PC-3 (cell line): ENCODE measurements around the gene C1orf198. TPM values are rescaled to one million over a fixed set of nuclear protein-coding genes. Genes with fewer than 3 reads are reported as not detected.

ENCODE experiments used
- ATAC-seq: fragments of 200-7000 bp; cut with Tn5 transposase; 2 replicates; pipeline ENCODE4 v1.9.1; 2020; ENCODE audit warnings: mild to moderate bottlenecking, moderate library complexity
- BruUV-seq: library from RNA; stranded (reverse); fragments of 400-500 nt; replicated peaks from 2 replicates; lab custom pipeline; 2021; lab: Mats Ljungman, UMichigan
- CTCF ChIA-PET: fragments of 300-600 bp; sonication (Branson Sonifier 250); formaldehyde crosslinking; loops from one replicate; lab custom pipeline; 2022; ENCODE audit warnings: antibody characterized with exemption; lab: Charles Lee
- POLR2A ChIA-PET: fragments of 300-600 bp; sonication (Branson Sonifier 250); formaldehyde crosslinking; loops from one replicate; lab custom pipeline; 2022; ENCODE audit warnings: antibody characterized with exemption; ENCODE audit not compliant: unreplicated experiment; lab: Charles Lee
- DNase-seq: peaks from one replicate; pipeline ENCODE4 v3.0.0-alpha.2; 2015
- H2AFZ ChIP-seq: fragments of 300-600 bp; sonication (generic); 2 replicates; pipeline ENCODE4 v1.6.0; 2016; ENCODE audit warnings: antibody characterized with exemption, low read length
- H3F3A ChIP-seq: fragments of 300-600 bp; sonication (generic); one replicate; pipeline ENCODE4 v1.6.0; 2017; ENCODE audit warnings: antibody characterized with exemption, low read length, control low read depth, mild to moderate bottlenecking; ENCODE audit not compliant: unreplicated experiment
- H3K27ac ChIP-seq: fragments of 300-600 bp; sonication (generic); 2 replicates; pipeline ENCODE4 v1.5.1; 2016; ENCODE audit warnings: mild to moderate bottlenecking, low read length
- H3K27me3 ChIP-seq: fragments of 300-600 bp; sonication (generic); 2 replicates; pipeline ENCODE4 v1.6.1; 2016; ENCODE audit warnings: low read length, mixed read lengths
- H3K36me3 ChIP-seq: fragments of 300-600 bp; sonication (generic); 2 replicates; pipeline ENCODE4 v1.6.1; 2016; ENCODE audit warnings: low read depth, mixed run types, low read length, mixed read lengths
- H3K4me1 ChIP-seq: fragments of 300-600 bp; sonication (generic); 2 replicates; pipeline ENCODE4 v1.5.1; 2016; ENCODE audit warnings: low read length; ENCODE audit not compliant: insufficient read depth
- H3K4me2 ChIP-seq: fragments of 300-600 bp; sonication (generic); 2 replicates; pipeline ENCODE4 v1.6.0; 2016; ENCODE audit warnings: low read length
- H3K4me3 ChIP-seq: fragments of 300-600 bp; sonication (generic); 2 replicates; pipeline ENCODE4 v1.5.1; 2016; ENCODE audit warnings: mild to moderate bottlenecking, low read length, mixed read lengths
- H3K79me2 ChIP-seq: fragments of 300-600 bp; sonication (generic); 2 replicates; pipeline ENCODE4 v1.6.1; 2017; ENCODE audit warnings: low read length, mixed read lengths
- H3K9ac ChIP-seq: fragments of 300-600 bp; sonication (generic); 2 replicates; pipeline ENCODE4 v1.6.0; 2016; ENCODE audit warnings: mild to moderate bottlenecking, low read length
- H3K9me2 ChIP-seq: fragments of 300-600 bp; sonication (generic); replicated peaks from 2 replicates; pipeline ENCODE4 v1.6.1; 2016; ENCODE audit warnings: mixed run types, low read length, mixed read lengths
- H3K9me3 ChIP-seq: fragments of 300-600 bp; sonication (generic); 2 replicates; pipeline ENCODE4 v1.6.1; 2016; ENCODE audit warnings: low read length, mixed read lengths
- H4K20me1 ChIP-seq: fragments of 300-600 bp; sonication (generic); 2 replicates; pipeline ENCODE4 v1.6.1; 2016; ENCODE audit warnings: low read length, mixed read lengths
- EZH2 ChIP-seq: fragments of 300-600 bp; sonication (generic); IDR thresholded peaks from one replicate; pipeline ENCODE4 v1.6.1; 2017; ENCODE audit warnings: antibody characterized with exemption, mild to moderate bottlenecking, low read length; ENCODE audit not compliant: unreplicated experiment
- EZH2phosphoT487 ChIP-seq: fragments of 300-600 bp; sonication (generic); IDR thresholded peaks from 2 replicates; pipeline ENCODE4 v1.6.1; 2018; ENCODE audit warnings: mild to moderate bottlenecking, antibody characterized with exemption, low read length, borderline replicate concordance
- intact Hi-C: fragments of 100-400 bp; cut with micrococcal nuclease; formaldehyde crosslinking; loops from 2 replicates; pipeline ENCODE4 v1.9.0; 2023
- total RNA-seq: library from RNA; depleted of rRNA; stranded (reverse); fragments of >200 nt; gene quantifications from 2 replicates; pipeline ENCODE4 v1.2.3, GENCODE V29; 2014; rRNA removed
- TF ChIP-seq, protein P1 (sequence below): fragments of 300-600 bp; sonication (generic); conservative IDR thresholded peaks from 2 replicates; pipeline ENCODE4 v1.5.1; 2017; ENCODE audit warnings: antibody characterized with exemption, low read depth, mild to moderate bottlenecking, low read length

The C1orf198 gene
- total RNA-seq, 1 experiment from 2014 or later, result 24.8 TPM

DNA sequence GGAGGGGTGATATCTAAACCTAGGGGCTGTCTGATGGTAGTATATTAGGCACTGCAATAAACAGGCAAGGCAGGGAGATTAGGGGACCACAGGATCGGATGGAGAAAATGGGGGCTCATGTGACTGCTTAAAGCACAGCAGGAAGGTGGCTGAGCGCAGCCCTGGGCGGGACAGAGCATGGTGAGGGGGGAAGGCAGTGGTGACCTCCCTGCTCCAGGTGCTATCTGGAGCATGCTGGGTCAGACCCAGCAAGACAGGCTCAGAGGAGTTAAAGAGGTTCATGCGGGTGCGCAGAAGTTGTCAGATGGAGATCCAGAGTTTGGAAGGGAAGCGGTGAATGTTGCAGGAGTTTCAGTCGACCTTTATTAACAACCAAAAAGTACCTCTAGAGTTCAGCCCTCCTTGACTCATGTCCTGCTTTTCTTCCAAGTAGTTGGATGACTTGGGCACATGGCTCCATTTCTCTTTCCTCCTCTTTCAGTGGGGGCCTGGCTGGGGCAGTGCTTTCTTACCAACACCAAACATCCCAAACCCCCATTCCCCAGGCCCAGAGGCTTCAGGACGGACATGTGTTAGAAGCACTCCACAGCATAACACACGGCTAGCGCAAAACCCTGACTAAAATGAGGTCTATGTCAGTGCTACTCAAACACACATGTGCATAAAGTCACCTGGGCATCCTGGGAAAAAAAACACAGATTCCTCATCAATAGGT is 79.6 kb downstream of the C1orf198 start:
- CTCF ChIA-PET, result no interaction called here
- H2AFZ ChIP-seq, result no peak overlapping the region
- POLR2A ChIA-PET, result no interaction called here
- no peaks in the 10 kb centered on the region for H3K4me1 ChIP-seq
- H3K9ac ChIP-seq, result no peak overlapping the region
- DNase-seq (no peak), ATAC-seq (no peak)
- no peaks in the 10 kb centered on the region for H4K20me1 ChIP-seq
- no peaks in the 10 kb centered on the region for H3K79me2 ChIP-seq
- H3K27ac ChIP-seq, result no peak overlapping the region
- no peaks in the 10 kb centered on the region for H3K36me3 ChIP-seq
- peaks cover 28% of the 10 kb centered on the region for H3K27me3 ChIP-seq
- H3K9me3 ChIP-seq, result no peaks in the 10 kb centered on the region
- H3K4me3 ChIP-seq, result no peak overlapping the region
- no peaks in the 10 kb centered on the region for H3F3A ChIP-seq
- H3K4me2 ChIP-seq, result no peak overlapping the region
- intact Hi-C loops, result no loop called here
- BruUV-seq, result no TSS peak
- no peaks in the 10 kb centered on the region for H3K9me2 ChIP-seq
- TF ChIP-seq EZH2, result no peak
- TF ChIP-seq EZH2phosphoT487, result no peak
- TF ChIP-seq, protein P1, sequence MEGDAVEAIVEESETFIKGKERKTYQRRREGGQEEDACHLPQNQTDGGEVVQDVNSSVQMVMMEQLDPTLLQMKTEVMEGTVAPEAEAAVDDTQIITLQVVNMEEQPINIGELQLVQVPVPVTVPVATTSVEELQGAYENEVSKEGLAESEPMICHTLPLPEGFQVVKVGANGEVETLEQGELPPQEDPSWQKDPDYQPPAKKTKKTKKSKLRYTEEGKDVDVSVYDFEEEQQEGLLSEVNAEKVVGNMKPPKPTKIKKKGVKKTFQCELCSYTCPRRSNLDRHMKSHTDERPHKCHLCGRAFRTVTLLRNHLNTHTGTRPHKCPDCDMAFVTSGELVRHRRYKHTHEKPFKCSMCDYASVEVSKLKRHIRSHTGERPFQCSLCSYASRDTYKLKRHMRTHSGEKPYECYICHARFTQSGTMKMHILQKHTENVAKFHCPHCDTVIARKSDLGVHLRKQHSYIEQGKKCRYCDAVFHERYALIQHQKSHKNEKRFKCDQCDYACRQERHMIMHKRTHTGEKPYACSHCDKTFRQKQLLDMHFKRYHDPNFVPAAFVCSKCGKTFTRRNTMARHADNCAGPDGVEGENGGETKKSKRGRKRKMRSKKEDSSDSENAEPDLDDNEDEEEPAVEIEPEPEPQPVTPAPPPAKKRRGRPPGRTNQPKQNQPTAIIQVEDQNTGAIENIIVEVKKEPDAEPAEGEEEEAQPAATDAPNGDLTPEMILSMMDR, result no peak

DNA sequence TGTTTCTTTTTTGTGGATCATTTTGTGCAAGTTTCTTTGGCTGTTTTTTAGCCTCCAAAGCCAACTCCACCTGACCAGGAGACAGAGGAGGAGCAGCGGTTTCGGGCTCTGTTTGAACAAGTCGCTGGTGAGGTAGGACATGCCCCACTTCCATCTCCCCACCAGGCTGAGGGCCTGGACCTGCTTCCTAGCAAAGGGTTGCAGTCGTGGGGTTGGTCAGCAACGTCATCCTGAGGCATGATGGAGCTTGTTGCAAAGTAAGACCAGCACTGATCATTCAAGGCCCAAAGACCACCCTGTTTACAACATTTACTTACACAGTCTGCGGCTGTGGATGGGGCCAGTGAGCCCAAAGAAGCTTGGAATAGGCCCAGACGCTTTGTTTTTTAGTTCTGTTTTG is 80.8 kb downstream of the C1orf198 start:
- Histone ChIP-seq H3K79me2 (no peaks in the 10 kb centered on the region), H3K4me2 (no peak overlapping the region), H2AFZ (no peak overlapping the region), H3K27me3 (peaks cover 28% of the 10 kb centered on the region), H3F3A (no peaks in the 10 kb centered on the region), H3K4me3 (no peak overlapping the region), H3K36me3 (no peaks in the 10 kb centered on the region), H3K9me2 (no peaks in the 10 kb centered on the region), H4K20me1 (no peaks in the 10 kb centered on the region), H3K9ac (no peak overlapping the region), H3K27ac (no peak overlapping the region), H3K9me3 (no peaks in the 10 kb centered on the region), H3K4me1 (no peaks in the 10 kb centered on the region)
- no peak for TF ChIP-seq EZH2
- TF ChIP-seq, protein P1, result no peak
- TF ChIP-seq EZH2phosphoT487, result no peak
- no TSS peak for BruUV-seq
- ATAC-seq, result no peak
- ChIA-PET CTCF (no interaction called here), POLR2A (no interaction called here)
- no peak for DNase-seq
- intact Hi-C loops, result no loop called here

Other genes starting within 250 kb of the C1orf198 start
- 42.0 and 51.0 TPM in 2 replicates for gene COG2, start 226.0 kb downstream of the C1orf198 start, total RNA-seq
- 0.35 TPM in 1 of 2 replicates, not detected in the other for gene AGT, start 154.4 kb downstream of the C1orf198 start, total RNA-seq
- gene CAPN9, start 121.1 kb downstream of the C1orf198 start, total RNA-seq, result not detected in 2 replicates
- 17.0 and 20.2 TPM in 2 replicates for gene TTC13, start 110.3 kb upstream of the C1orf198 start, total RNA-seq
- gene ARV1, start 110.6 kb upstream of the C1orf198 start, total RNA-seq, result 29.4 and 30.6 TPM in 2 replicates
- 7.5 and 12.4 TPM in 2 replicates for gene FAM89A, start 171.7 kb upstream of the C1orf198 start, total RNA-seq